H1 (cell line): ENCODE data around the gene SUV39H2. TPM values are rescaled to one million over a fixed set of nuclear protein-coding genes. Genes with fewer than 3 reads are reported as not detected.

ENCODE experiments used
- CTCF ChIA-PET: fragments of 300-600 bp; sonication (Branson Sonifier 250); formaldehyde crosslinking; loops from one replicate; lab custom pipeline; 2021; ENCODE audit not compliant: partially characterized antibody; lab: Charles Lee
- POLR2A ChIA-PET: fragments of 300-600 bp; sonication (Branson Sonifier 250); formaldehyde crosslinking; loops from one replicate; lab custom pipeline; 2021; ENCODE audit warnings: inconsistent platforms; ENCODE audit not compliant: partially characterized antibody; lab: Charles Lee
- DNase-seq, 2 experiments: peaks; one replicate each; pipeline versions ENCODE4 v3.0.0 to v3.0.0-alpha.2; 2010 to 2022; ENCODE audit warnings: low spot score in 2 of 2, low read depth in 1 of 2, mixed read lengths in 1 of 2
- FAIRE-seq: peaks from 2 replicates; lab custom pipeline; 2011; peaks lifted over from hg19 to GRCh38; lab: Jason Lieb, UNC
- H2AFZ ChIP-seq: 2 replicates; pipeline ENCODE4 v1.8.1; 2012; ENCODE audit warnings: low read length, inconsistent platforms
- H2AK5ac ChIP-seq: 2 replicates; pipeline ENCODE4 v1.6.1; 2013; ENCODE audit warnings: low read depth, low read length
- H2BK120ac ChIP-seq: replicated peaks from 2 replicates; pipeline ENCODE3; 2013; ENCODE audit warnings: low read depth, low read length, inconsistent platforms
- H2BK12ac ChIP-seq: 2 replicates; pipeline ENCODE4 v1.6.1; 2013; ENCODE audit warnings: low read depth, low read length
- H2BK15ac ChIP-seq: 2 replicates; pipeline ENCODE4 v1.6.1; 2013; ENCODE audit warnings: low read length
- H2BK20ac ChIP-seq: 2 replicates; pipeline ENCODE4 v1.6.1; 2013; ENCODE audit warnings: low read length
- H2BK5ac ChIP-seq: 2 replicates; pipeline ENCODE4 v1.6.1; 2013; ENCODE audit warnings: low read depth, low read length
- H3K14ac ChIP-seq: 2 replicates; pipeline ENCODE4 v1.6.1; 2013; ENCODE audit warnings: inconsistent platforms; ENCODE audit not compliant: insufficient read length
- H3K18ac ChIP-seq: 2 replicates; pipeline ENCODE4 v1.6.1; 2013; ENCODE audit warnings: low read length; ENCODE audit errors: extremely low read depth
- H3K23ac ChIP-seq: 2 replicates; pipeline ENCODE4 v1.6.1; 2013; ENCODE audit warnings: inconsistent platforms; ENCODE audit not compliant: insufficient read length
- H3K23me2 ChIP-seq: 2 replicates; pipeline ENCODE4 v1.6.1; 2013; ENCODE audit warnings: low read depth, low read length
- H3K27ac ChIP-seq: 2 replicates; pipeline ENCODE4 v1.6.1; 2011; ENCODE audit warnings: low read depth, low read length, inconsistent platforms
- H3K27me3 ChIP-seq, 4 experiments: replicated peaks in 1 of 4; 1 replicate in 1 of 4; 2 replicates in 3 of 4; pipeline versions ENCODE4 v1.6.1 to v1.8.1; 2011 to 2013; ENCODE audit warnings: low read length in 3 of 4, mild to moderate bottlenecking in 3 of 4, inconsistent platforms in 2 of 4, mixed read lengths in 2 of 4, moderate library complexity in 1 of 4; ENCODE audit not compliant: control insufficient read depth in 3 of 4, insufficient read depth in 3 of 4; ENCODE audit errors: extremely low read depth in 1 of 4
- H3K36me3 ChIP-seq, 4 experiments: 2 replicates each; pipeline versions ENCODE4 v1.6.1 to v1.8.1; 2011 to 2013; ENCODE audit warnings: mild to moderate bottlenecking in 4 of 4, low read length in 3 of 4, moderate library complexity in 2 of 4, control low read depth in 1 of 4, inconsistent platforms in 1 of 4; ENCODE audit not compliant: insufficient read depth in 4 of 4, control insufficient read depth in 2 of 4
- H3K4ac ChIP-seq: replicated peaks from 2 replicates; pipeline ENCODE3; 2013; ENCODE audit warnings: low read length, low read depth, mixed read lengths, inconsistent platforms; ENCODE audit not compliant: insufficient read length
- H3K4me1 ChIP-seq, 4 experiments: replicated peaks in 1 of 4; 1 replicate in 1 of 4; 2 replicates in 3 of 4; pipeline versions ENCODE4 v1.6.1 to v1.8.1; 2011 to 2013; ENCODE audit warnings: low read length in 3 of 4, inconsistent platforms in 2 of 4, mixed read lengths in 1 of 4; ENCODE audit not compliant: insufficient read depth in 4 of 4, control insufficient read depth in 3 of 4
- H3K4me2 ChIP-seq, 2 experiments: 2 replicates each; pipeline versions ENCODE4 v1.6.1 to v1.8.1; 2011 to 2013; ENCODE audit warnings: low read depth in 2 of 2, low read length in 2 of 2, control low read depth in 1 of 2, inconsistent platforms in 1 of 2, mild to moderate bottlenecking in 1 of 2; ENCODE audit not compliant: insufficient read depth in 1 of 2
- H3K4me3 ChIP-seq, 4 experiments: fragments of 200-600, 300-600 bp in 1 of 4; sonication (generic), shearing (Covaris generic), sonication (Bioruptor Twin) in 1 of 4; 2 replicates each; pipeline versions ENCODE4 v1.5.1 to v1.8.1; 2011 to 2016; ENCODE audit warnings: low read length in 4 of 4, low read depth in 3 of 4, control low read depth in 2 of 4, inconsistent platforms in 2 of 4, mild to moderate bottlenecking in 2 of 4, mixed read lengths in 1 of 4, moderate library complexity in 1 of 4; ENCODE audit not compliant: insufficient read depth in 2 of 4; ENCODE audit errors: extremely low read depth in 1 of 4
- H3K56ac ChIP-seq: replicated peaks from 2 replicates; pipeline ENCODE3; 2013; ENCODE audit warnings: low read depth, mild to moderate bottlenecking, mixed read lengths, low read length, inconsistent platforms; ENCODE audit not compliant: insufficient read length
- H3K79me1 ChIP-seq: 2 replicates; pipeline ENCODE4 v1.6.1; 2013; ENCODE audit warnings: low read depth, low read length, control low read depth
- H3K79me2 ChIP-seq, 2 experiments: 2 replicates each; pipeline versions ENCODE4 v1.6.1 to v1.8.1; 2012 to 2013; ENCODE audit warnings: low read length in 2 of 2, mild to moderate bottlenecking in 2 of 2, inconsistent platforms in 1 of 2; ENCODE audit not compliant: insufficient read depth in 2 of 2, control insufficient read depth in 1 of 2
- H3K9ac ChIP-seq, 4 experiments: replicated peaks in 1 of 4; 1 replicate in 1 of 4; 2 replicates in 3 of 4; pipeline versions ENCODE4 v1.6.1 to v1.8.1; 2011 to 2013; ENCODE audit warnings: low read depth in 3 of 4, low read length in 3 of 4, control low read depth in 2 of 4, mild to moderate bottlenecking in 2 of 4, moderate library complexity in 2 of 4, inconsistent platforms in 1 of 4; ENCODE audit errors: extremely low read depth in 1 of 4
- H3K9me3 ChIP-seq, 2 experiments: 2 replicates each; pipeline versions ENCODE4 v1.6.1 to v1.8.1; 2012 to 2013; ENCODE audit warnings: mild to moderate bottlenecking in 2 of 2, moderate library complexity in 2 of 2, control low read depth in 1 of 2, inconsistent platforms in 1 of 2, low read depth in 1 of 2, low read length in 1 of 2, mixed read lengths in 1 of 2; ENCODE audit not compliant: insufficient read depth in 2 of 2
- H4K20me1 ChIP-seq, 2 experiments: replicated peaks in 1 of 2; 2 replicates each; pipeline versions ENCODE3 to v1.8.1; 2011 to 2013; ENCODE audit warnings: inconsistent platforms in 2 of 2, low read length in 2 of 2, mild to moderate bottlenecking in 1 of 2; ENCODE audit not compliant: insufficient read depth in 2 of 2, control insufficient read depth in 1 of 2
- H4K5ac ChIP-seq: 2 replicates; pipeline ENCODE4 v1.6.1; 2013; ENCODE audit warnings: low read length, low read depth, mixed read lengths, inconsistent platforms; ENCODE audit not compliant: insufficient read length
- H4K8ac ChIP-seq: 2 replicates; pipeline ENCODE4 v1.8.0; 2013; ENCODE audit warnings: mild to moderate bottlenecking, moderate library complexity, low read length, inconsistent platforms; ENCODE audit not compliant: insufficient read depth; ENCODE audit errors: extremely low read depth
- H4K91ac ChIP-seq: replicated peaks from 2 replicates; pipeline ENCODE3; 2013; ENCODE audit warnings: low read length, mixed read lengths, inconsistent platforms; ENCODE audit not compliant: insufficient read length
- CHD1 ChIP-seq: IDR thresholded peaks from 2 replicates; pipeline ENCODE4 v1.6.1; 2012; ENCODE audit warnings: low read depth, low read length, improper control_type of control experiment
- JUND ChIP-seq: IDR thresholded peaks from 2 replicates; pipeline ENCODE4 v1.6.1; 2011; ENCODE audit warnings: mild to moderate bottlenecking, improper control_type of control experiment, low read length
- KDM1A ChIP-seq: fragments of 200-600, 300-600 bp; sonication (generic); IDR thresholded peaks from 2 replicates; pipeline ENCODE4 v1.7.1; 2016; ENCODE audit warnings: mild to moderate bottlenecking, low read length, borderline replicate concordance
- MAFK ChIP-seq: IDR thresholded peaks from 2 replicates; pipeline ENCODE4 v1.6.1; 2012; ENCODE audit warnings: low read depth, mild to moderate bottlenecking, improper control_type of control experiment, low read length
- NRF1 ChIP-seq: IDR thresholded peaks from 2 replicates; pipeline ENCODE4 v1.6.1; 2011; ENCODE audit warnings: mild to moderate bottlenecking, low read depth, low read length, improper control_type of control experiment
- whole genome bisulfite sequencing, 2 experiments: shearing (Covaris generic) in 1 of 2; methylation state at CpG; one replicate each; pipeline versions ENCODE4 v1.1.6 to v1.1.7; 2013 to 2015; ENCODE audit warnings: low lambda C conversion rate in 2 of 2, mixed read lengths in 2 of 2, inconsistent platforms in 1 of 2, low coverage in 1 of 2, missing lambda C conversion rate in 1 of 2; ENCODE audit not compliant: insufficient replicate concordance in 2 of 2, insufficient coverage in 1 of 2, insufficient read length in 1 of 2; ENCODE audit errors: extremely low coverage in 1 of 2, missing lambda C conversion rate in 1 of 2; 5-methylcytosine and 5-hydroxymethylcytosine counted together
- polyA plus RNA-seq, 7 experiments: library from polyadenylated mRNA; depleted of rRNA in 3 of 7; stranded (reverse) in 5 of 7; unstranded in 2 of 7; fragments of >200 nt in 5 of 7; fragments of 200-250 nt in 2 of 7; gene quantifications; 1 replicate in 5 of 7; 2 replicates in 1 of 7; 4 replicates in 1 of 7; pipeline versions ENCODE4 v1.2.1 to v1.2.3, GENCODE V29; 2011 to 2013; ENCODE audit warnings: missing spikeins in 2 of 7, mixed read lengths in 2 of 7
- total RNA-seq: library from RNA; stranded (reverse); fragmentation: NEBNext Ultra II Directional; extraction: Animal tissue kit (Norgen Biotek cat#: 25700); gene quantifications from 2 replicates; pipeline ENCODE4 v1.2.1, GENCODE V29; 2021

Gene SUV39H2
- total and polyA plus RNA-seq, 2 of the 8 experiments (the other 6 are each of a cell fraction or from before 2014, with no cell fraction given), result 19.4 to 62.3 TPM

DNA sequence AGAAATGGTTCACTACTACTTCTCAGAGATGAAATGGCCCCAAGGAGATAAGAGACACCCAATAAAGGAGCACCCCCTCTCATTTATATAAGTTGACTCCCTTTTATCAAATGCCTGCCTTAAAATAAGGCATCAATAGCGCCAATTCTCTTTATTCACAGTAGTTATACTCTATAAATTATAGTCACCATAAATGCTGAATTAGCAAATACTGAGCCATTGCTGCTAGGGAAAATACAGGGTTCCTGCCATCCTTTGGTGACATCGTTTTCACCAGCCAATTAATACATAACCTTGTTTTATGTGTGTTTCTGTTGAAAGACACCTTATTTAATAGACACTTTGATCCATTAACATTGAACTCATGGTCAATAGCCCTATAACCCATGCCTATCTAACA is 46.6 kb downstream of the SUV39H2 start:
- H2BK20ac ChIP-seq, result no peak overlapping the region
- H2BK12ac ChIP-seq, result no peak overlapping the region
- no peak overlapping the region for H4K8ac ChIP-seq
- H3K27me3 ChIP-seq, result no peaks in the 10 kb centered on the region
- H2AFZ ChIP-seq, result no peak overlapping the region
- no peak overlapping the region for H3K4me2 ChIP-seq
- no peak overlapping the region for H3K9ac ChIP-seq
- CTCF ChIA-PET, result no interaction called here
- H3K18ac ChIP-seq, result no peak overlapping the region
- peaks cover 0 to 12% (median 6%) of the 10 kb centered on the region in 4 experiments; a peak in 6 of 8 replicates for H3K36me3 ChIP-seq
- no peak overlapping the region for H3K27ac ChIP-seq
- no peaks in the 10 kb centered on the region for H3K23me2 ChIP-seq
- TF ChIP-seq CHD1 (no peak), NRF1 (no peak), MAFK (0 out of 2 replicates have a peak, but pooled peaks have one; percentile 40), JUND (no peak), KDM1A (no peak)
- no peak overlapping the region for H3K4ac ChIP-seq
- no peaks in the 10 kb centered on the region for H3K4me1 ChIP-seq
- H4K5ac ChIP-seq, result no peak overlapping the region
- no peak overlapping the region for H2AK5ac ChIP-seq
- no peak overlapping the region for H2BK5ac ChIP-seq
- POLR2A ChIA-PET, result no interaction called here
- H3K56ac ChIP-seq, result no peak overlapping the region
- FAIRE-seq (no peak), DNase-seq (no peak)
- H3K14ac ChIP-seq, result no peak overlapping the region
- no peak overlapping the region for H2BK120ac ChIP-seq
- no peak overlapping the region for H3K4me3 ChIP-seq
- no peaks in the 10 kb centered on the region for H3K79me2 ChIP-seq
- H4K91ac ChIP-seq, result no peak overlapping the region
- no peak overlapping the region for H3K23ac ChIP-seq
- no peaks in the 10 kb centered on the region for H3K9me3 ChIP-seq
- H4K20me1 ChIP-seq, result peaks cover 0 to 3% of the 10 kb centered on the region in 2 experiments
- WGBS, 2 experiments, result 94% methylated on average over 2 of the region's 2 CpGs; no CpG with 5 or more reads in 1 of the 2 experiments
- no peaks in the 10 kb centered on the region for H3K79me1 ChIP-seq
- no peak overlapping the region for H2BK15ac ChIP-seq
